H1 (cell line): ENCODE measurements around the gene RPRD2. TPM values are rescaled to one million over a fixed set of nuclear protein-coding genes. Genes with fewer than 3 reads are reported as not detected.
A peak's percentile ranks its signal among the peaks of the same experiment; 100 is the strongest.

Source experiments
- CTCF ChIA-PET: fragments of 300-600 bp; sonication (Branson Sonifier 250); formaldehyde crosslinking; loops from one replicate; lab custom pipeline; 2021; ENCODE audit not compliant: partially characterized antibody; lab: Charles Lee
- POLR2A ChIA-PET: fragments of 300-600 bp; sonication (Branson Sonifier 250); formaldehyde crosslinking; loops from one replicate; lab custom pipeline; 2021; ENCODE audit warnings: inconsistent platforms; ENCODE audit not compliant: partially characterized antibody; lab: Charles Lee
- DNase-seq, 2 experiments: peaks; one replicate each; pipeline versions ENCODE4 v3.0.0 to v3.0.0-alpha.2; 2010 to 2022; ENCODE audit warnings: low spot score in 2 of 2, low read depth in 1 of 2, mixed read lengths in 1 of 2
- FAIRE-seq: peaks from 2 replicates; lab custom pipeline; 2011; peaks lifted over from hg19 to GRCh38; lab: Jason Lieb, UNC
- H2AFZ ChIP-seq: 2 replicates; pipeline ENCODE4 v1.8.1; 2012; ENCODE audit warnings: low read length, inconsistent platforms
- H2AK5ac ChIP-seq: 2 replicates; pipeline ENCODE4 v1.6.1; 2013; ENCODE audit warnings: low read depth, low read length
- H2BK120ac ChIP-seq: replicated peaks from 2 replicates; pipeline ENCODE3; 2013; ENCODE audit warnings: low read depth, low read length, inconsistent platforms
- H2BK12ac ChIP-seq: 2 replicates; pipeline ENCODE4 v1.6.1; 2013; ENCODE audit warnings: low read depth, low read length
- H2BK15ac ChIP-seq: 2 replicates; pipeline ENCODE4 v1.6.1; 2013; ENCODE audit warnings: low read length
- H2BK20ac ChIP-seq: 2 replicates; pipeline ENCODE4 v1.6.1; 2013; ENCODE audit warnings: low read length
- H2BK5ac ChIP-seq: 2 replicates; pipeline ENCODE4 v1.6.1; 2013; ENCODE audit warnings: low read depth, low read length
- H3K14ac ChIP-seq: 2 replicates; pipeline ENCODE4 v1.6.1; 2013; ENCODE audit warnings: inconsistent platforms; ENCODE audit not compliant: insufficient read length
- H3K18ac ChIP-seq: 2 replicates; pipeline ENCODE4 v1.6.1; 2013; ENCODE audit warnings: low read length; ENCODE audit errors: extremely low read depth
- H3K23ac ChIP-seq: 2 replicates; pipeline ENCODE4 v1.6.1; 2013; ENCODE audit warnings: inconsistent platforms; ENCODE audit not compliant: insufficient read length
- H3K23me2 ChIP-seq: 2 replicates; pipeline ENCODE4 v1.6.1; 2013; ENCODE audit warnings: low read depth, low read length
- H3K27ac ChIP-seq: 2 replicates; pipeline ENCODE4 v1.6.1; 2011; ENCODE audit warnings: low read depth, low read length, inconsistent platforms
- H3K27me3 ChIP-seq, 4 experiments: replicated peaks in 1 of 4; 1 replicate in 1 of 4; 2 replicates in 3 of 4; pipeline versions ENCODE4 v1.6.1 to v1.8.1; 2011 to 2013; ENCODE audit warnings: low read length in 3 of 4, mild to moderate bottlenecking in 3 of 4, inconsistent platforms in 2 of 4, mixed read lengths in 2 of 4, moderate library complexity in 1 of 4; ENCODE audit not compliant: control insufficient read depth in 3 of 4, insufficient read depth in 3 of 4; ENCODE audit errors: extremely low read depth in 1 of 4
- H3K36me3 ChIP-seq, 4 experiments: 2 replicates each; pipeline versions ENCODE4 v1.6.1 to v1.8.1; 2011 to 2013; ENCODE audit warnings: mild to moderate bottlenecking in 4 of 4, low read length in 3 of 4, moderate library complexity in 2 of 4, control low read depth in 1 of 4, inconsistent platforms in 1 of 4; ENCODE audit not compliant: insufficient read depth in 4 of 4, control insufficient read depth in 2 of 4
- H3K4ac ChIP-seq: replicated peaks from 2 replicates; pipeline ENCODE3; 2013; ENCODE audit warnings: low read length, low read depth, mixed read lengths, inconsistent platforms; ENCODE audit not compliant: insufficient read length
- H3K4me1 ChIP-seq, 4 experiments: replicated peaks in 1 of 4; 1 replicate in 1 of 4; 2 replicates in 3 of 4; pipeline versions ENCODE4 v1.6.1 to v1.8.1; 2011 to 2013; ENCODE audit warnings: low read length in 3 of 4, inconsistent platforms in 2 of 4, mixed read lengths in 1 of 4; ENCODE audit not compliant: insufficient read depth in 4 of 4, control insufficient read depth in 3 of 4
- H3K4me2 ChIP-seq, 2 experiments: 2 replicates each; pipeline versions ENCODE4 v1.6.1 to v1.8.1; 2011 to 2013; ENCODE audit warnings: low read depth in 2 of 2, low read length in 2 of 2, control low read depth in 1 of 2, inconsistent platforms in 1 of 2, mild to moderate bottlenecking in 1 of 2; ENCODE audit not compliant: insufficient read depth in 1 of 2
- H3K4me3 ChIP-seq, 4 experiments: fragments of 200-600, 300-600 bp in 1 of 4; sonication (generic), shearing (Covaris generic), sonication (Bioruptor Twin) in 1 of 4; 2 replicates each; pipeline versions ENCODE4 v1.5.1 to v1.8.1; 2011 to 2016; ENCODE audit warnings: low read length in 4 of 4, low read depth in 3 of 4, control low read depth in 2 of 4, inconsistent platforms in 2 of 4, mild to moderate bottlenecking in 2 of 4, mixed read lengths in 1 of 4, moderate library complexity in 1 of 4; ENCODE audit not compliant: insufficient read depth in 2 of 4; ENCODE audit errors: extremely low read depth in 1 of 4
- H3K56ac ChIP-seq: replicated peaks from 2 replicates; pipeline ENCODE3; 2013; ENCODE audit warnings: low read depth, mild to moderate bottlenecking, mixed read lengths, low read length, inconsistent platforms; ENCODE audit not compliant: insufficient read length
- H3K79me1 ChIP-seq: 2 replicates; pipeline ENCODE4 v1.6.1; 2013; ENCODE audit warnings: low read depth, low read length, control low read depth
- H3K79me2 ChIP-seq, 2 experiments: 2 replicates each; pipeline versions ENCODE4 v1.6.1 to v1.8.1; 2012 to 2013; ENCODE audit warnings: low read length in 2 of 2, mild to moderate bottlenecking in 2 of 2, inconsistent platforms in 1 of 2; ENCODE audit not compliant: insufficient read depth in 2 of 2, control insufficient read depth in 1 of 2
- H3K9ac ChIP-seq, 4 experiments: replicated peaks in 1 of 4; 1 replicate in 1 of 4; 2 replicates in 3 of 4; pipeline versions ENCODE4 v1.6.1 to v1.8.1; 2011 to 2013; ENCODE audit warnings: low read depth in 3 of 4, low read length in 3 of 4, control low read depth in 2 of 4, mild to moderate bottlenecking in 2 of 4, moderate library complexity in 2 of 4, inconsistent platforms in 1 of 4; ENCODE audit errors: extremely low read depth in 1 of 4
- H3K9me3 ChIP-seq, 2 experiments: 2 replicates each; pipeline versions ENCODE4 v1.6.1 to v1.8.1; 2012 to 2013; ENCODE audit warnings: mild to moderate bottlenecking in 2 of 2, moderate library complexity in 2 of 2, control low read depth in 1 of 2, inconsistent platforms in 1 of 2, low read depth in 1 of 2, low read length in 1 of 2, mixed read lengths in 1 of 2; ENCODE audit not compliant: insufficient read depth in 2 of 2
- H4K20me1 ChIP-seq, 2 experiments: replicated peaks in 1 of 2; 2 replicates each; pipeline versions ENCODE3 to v1.8.1; 2011 to 2013; ENCODE audit warnings: inconsistent platforms in 2 of 2, low read length in 2 of 2, mild to moderate bottlenecking in 1 of 2; ENCODE audit not compliant: insufficient read depth in 2 of 2, control insufficient read depth in 1 of 2
- H4K5ac ChIP-seq: 2 replicates; pipeline ENCODE4 v1.6.1; 2013; ENCODE audit warnings: low read length, low read depth, mixed read lengths, inconsistent platforms; ENCODE audit not compliant: insufficient read length
- H4K8ac ChIP-seq: 2 replicates; pipeline ENCODE4 v1.8.0; 2013; ENCODE audit warnings: mild to moderate bottlenecking, moderate library complexity, low read length, inconsistent platforms; ENCODE audit not compliant: insufficient read depth; ENCODE audit errors: extremely low read depth
- H4K91ac ChIP-seq: replicated peaks from 2 replicates; pipeline ENCODE3; 2013; ENCODE audit warnings: low read length, mixed read lengths, inconsistent platforms; ENCODE audit not compliant: insufficient read length
- POLR2A ChIP-seq, 2 experiments: IDR thresholded peaks; 1 replicate in 1 of 2; 2 replicates in 1 of 2; pipeline ENCODE4 v1.6.1; 2011; ENCODE audit warnings: low read depth in 2 of 2, low read length in 2 of 2, mild to moderate bottlenecking in 2 of 2; ENCODE audit errors: control extremely low read depth in 1 of 2
- POLR2AphosphoS5 ChIP-seq: IDR thresholded peaks from 2 replicates; pipeline ENCODE4 v1.6.1; 2011; ENCODE audit warnings: low read depth, low read length
- SIX5 ChIP-seq: IDR thresholded peaks from 2 replicates; pipeline ENCODE4 v1.6.1; 2011; ENCODE audit warnings: mild to moderate bottlenecking, low read depth, low read length
- WGBS, 2 experiments: shearing (Covaris generic) in 1 of 2; methylation state at CpG; one replicate each; pipeline versions ENCODE4 v1.1.6 to v1.1.7; 2013 to 2015; ENCODE audit warnings: low lambda C conversion rate in 2 of 2, mixed read lengths in 2 of 2, inconsistent platforms in 1 of 2, low coverage in 1 of 2, missing lambda C conversion rate in 1 of 2; ENCODE audit not compliant: insufficient replicate concordance in 2 of 2, insufficient coverage in 1 of 2, insufficient read length in 1 of 2; ENCODE audit errors: extremely low coverage in 1 of 2, missing lambda C conversion rate in 1 of 2; 5-methylcytosine and 5-hydroxymethylcytosine counted together
- polyA plus RNA-seq, 7 experiments: library from polyadenylated mRNA; depleted of rRNA in 3 of 7; stranded (reverse) in 5 of 7; unstranded in 2 of 7; fragments of >200 nt in 5 of 7; fragments of 200-250 nt in 2 of 7; gene quantifications; 1 replicate in 5 of 7; 2 replicates in 1 of 7; 4 replicates in 1 of 7; pipeline versions ENCODE4 v1.2.1 to v1.2.3, GENCODE V29; 2011 to 2013; ENCODE audit warnings: missing spikeins in 2 of 7, mixed read lengths in 2 of 7
- total RNA-seq: library from RNA; stranded (reverse); fragmentation: NEBNext Ultra II Directional; extraction: Animal tissue kit (Norgen Biotek cat#: 25700); gene quantifications from 2 replicates; pipeline ENCODE4 v1.2.1, GENCODE V29; 2021

The RPRD2 gene
- total and polyA plus RNA-seq, 2 of the 8 experiments (the other 6 are each of a cell fraction or from before 2014, with no cell fraction given): 14.4 to 32.4 TPM

- Histone ChIP-seq H3K4me1 (peaks cover 0 to 5% (median 3%) of the 10 kb centered on the region in 4 experiments; a peak in 4 of 7 replicates), H3K27me3 (no peaks in the 10 kb centered on the region), H2BK20ac (no peak overlapping the region), H2BK120ac (no peak overlapping the region), H4K20me1 (peaks cover 0 to 2% of the 10 kb centered on the region in 2 experiments), H3K27ac (no peak overlapping the region), H3K14ac (no peak overlapping the region), H3K79me1 (no peaks in the 10 kb centered on the region), H3K9ac (no peak overlapping the region), H3K23me2 (no peaks in the 10 kb centered on the region), H3K9me3 (no peaks in the 10 kb centered on the region), H3K79me2 (no peaks in the 10 kb centered on the region), H4K91ac (no peak overlapping the region), H2AK5ac (no peak overlapping the region), H4K8ac (no peak overlapping the region), H3K4ac (no peak overlapping the region), H3K56ac (no peak overlapping the region), H3K4me2 (no peak overlapping the region), H3K23ac (no peak overlapping the region), H2AFZ (no peak overlapping the region), H3K4me3 (no peak overlapping the region), H3K36me3 (peaks cover 0 to 6% (median 0%) of the 10 kb centered on the region in 4 experiments; a peak in 2 of 8 replicates), H2BK15ac (no peak overlapping the region), H3K18ac (no peak overlapping the region), H2BK5ac (no peak overlapping the region), H4K5ac (no peak overlapping the region), H2BK12ac (no peak overlapping the region)
- ChIA-PET POLR2A (interaction anchor here (0.6 kb wide), 4 partner anchors 32 to 550 kb away, joined by 3 to 7 read pairs (median 4); no protein-coding TSS in a partner anchor), CTCF (interaction anchor here (0.6 to 0.7 kb wide), 2 partner anchors 21 to 39 kb away, joined by 3 read pairs; no protein-coding TSS in a partner anchor)
- DNase-seq (no peak), FAIRE-seq (no peak)
- WGBS, 2 experiments: 88% methylated on average over 1 of the region's 1 CpG; no CpG with 5 or more reads in 1 of the 2 experiments
- TF ChIP-seq POLR2A (IDR thresholded peaks at IDR 0.05; ENCODE audit: control extremely low read depth in 1 of 2, low read depth in 2 of 2, low read length in 2 of 2): peak in 1 of 2 experiments; percentile 43; a peak in 1 of 3 replicates
- TF ChIP-seq SIX5: no peak
- TF ChIP-seq POLR2AphosphoS5: peak; percentile 43
Measured at GRCh38 chr1:150477320-150477719, 113.4 kb downstream of the RPRD2 start.
